SK-N-SH (cell line): ENCODE results near the gene PSMC3.

Experiments used
- REST ChIP-seq: IDR thresholded peaks from 2 replicates; pipeline ENCODE4 v1.6.1; 2012; ENCODE audit warnings: mild to moderate bottlenecking, low read depth, low read length, moderate library complexity
- TF ChIP-seq, protein P1 (sequence below): IDR thresholded peaks from 2 replicates; pipeline ENCODE4 v1.4.0; 2012; ENCODE audit warnings: low read depth
- TF ChIP-seq, protein P2 (sequence below): fragments of 200-600 bp; sonication (generic); IDR thresholded peaks from 2 replicates; pipeline ENCODE4 v1.6.1; 2017; ENCODE audit warnings: antibody characterized with exemption, mild to moderate bottlenecking, moderate library complexity

GRCh38 chr11:47409440-47410369 lies 16.5 kb downstream of the PSMC3 start:
- TF ChIP-seq, protein P1, sequence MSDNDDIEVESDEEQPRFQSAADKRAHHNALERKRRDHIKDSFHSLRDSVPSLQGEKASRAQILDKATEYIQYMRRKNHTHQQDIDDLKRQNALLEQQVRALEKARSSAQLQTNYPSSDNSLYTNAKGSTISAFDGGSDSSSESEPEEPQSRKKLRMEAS, result no peak
- TF ChIP-seq REST, result no peak
- TF ChIP-seq, protein P2, sequence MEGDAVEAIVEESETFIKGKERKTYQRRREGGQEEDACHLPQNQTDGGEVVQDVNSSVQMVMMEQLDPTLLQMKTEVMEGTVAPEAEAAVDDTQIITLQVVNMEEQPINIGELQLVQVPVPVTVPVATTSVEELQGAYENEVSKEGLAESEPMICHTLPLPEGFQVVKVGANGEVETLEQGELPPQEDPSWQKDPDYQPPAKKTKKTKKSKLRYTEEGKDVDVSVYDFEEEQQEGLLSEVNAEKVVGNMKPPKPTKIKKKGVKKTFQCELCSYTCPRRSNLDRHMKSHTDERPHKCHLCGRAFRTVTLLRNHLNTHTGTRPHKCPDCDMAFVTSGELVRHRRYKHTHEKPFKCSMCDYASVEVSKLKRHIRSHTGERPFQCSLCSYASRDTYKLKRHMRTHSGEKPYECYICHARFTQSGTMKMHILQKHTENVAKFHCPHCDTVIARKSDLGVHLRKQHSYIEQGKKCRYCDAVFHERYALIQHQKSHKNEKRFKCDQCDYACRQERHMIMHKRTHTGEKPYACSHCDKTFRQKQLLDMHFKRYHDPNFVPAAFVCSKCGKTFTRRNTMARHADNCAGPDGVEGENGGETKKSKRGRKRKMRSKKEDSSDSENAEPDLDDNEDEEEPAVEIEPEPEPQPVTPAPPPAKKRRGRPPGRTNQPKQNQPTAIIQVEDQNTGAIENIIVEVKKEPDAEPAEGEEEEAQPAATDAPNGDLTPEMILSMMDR, result no peak
